OCI-LY7 (cell line): Measurements from ENCODE around the gene MMADHC. TPM values are rescaled to one million over a fixed set of nuclear protein-coding genes. Genes with fewer than 3 reads are reported as not detected.

ENCODE experiments used
- BruUV-seq: library from RNA; stranded (reverse); fragments of 400-500 nt; replicated peaks from 2 replicates; lab custom pipeline; 2021; lab: Mats Ljungman, UMichigan
- CTCF ChIA-PET: fragments of 300-600 bp; sonication (Branson Sonifier 250); formaldehyde crosslinking; loops from one replicate; lab custom pipeline; 2022; ENCODE audit warnings: antibody characterized with exemption; ENCODE audit not compliant: unreplicated experiment; lab: Charles Lee
- POLR2A ChIA-PET: fragments of 300-600 bp; sonication (Branson Sonifier 250); formaldehyde crosslinking; loops from one replicate; lab custom pipeline; 2022; ENCODE audit warnings: antibody characterized with exemption; lab: Charles Lee
- DNase-seq: peaks from one replicate; pipeline ENCODE4 v3.0.0-alpha.2; 2015; ENCODE audit warnings: low spot score
- H2AFZ ChIP-seq: fragments of 200-600 bp; sonication (generic), shearing (Covaris generic); 2 replicates; pipeline ENCODE4 v1.6.1; 2014; ENCODE audit warnings: mild to moderate bottlenecking, antibody characterized with exemption, low read length, moderate library complexity
- H3K27ac ChIP-seq: fragments of 200-600 bp; sonication (generic); 2 replicates; pipeline ENCODE4 v1.5.1; 2014; ENCODE audit warnings: mixed run types, low read depth, mild to moderate bottlenecking, moderate library complexity, low read length, inconsistent platforms; ENCODE audit not compliant: poor library complexity, severe bottlenecking
- H3K36me3 ChIP-seq: fragments of 200-600 bp; sonication (generic); 2 replicates; pipeline ENCODE4 v1.6.1; 2014; ENCODE audit warnings: mild to moderate bottlenecking, antibody characterized with exemption, low read length, moderate library complexity, mixed read lengths; ENCODE audit not compliant: insufficient read depth
- H3K4me1 ChIP-seq: fragments of 200-600 bp; sonication (generic); 2 replicates; pipeline ENCODE4 v1.5.1; 2014; ENCODE audit warnings: mild to moderate bottlenecking, low read length; ENCODE audit not compliant: insufficient read depth, poor library complexity, severe bottlenecking
- H3K4me2 ChIP-seq: fragments of 200-600 bp; sonication (generic); 2 replicates; pipeline ENCODE4 v1.6.1; 2014; ENCODE audit warnings: mild to moderate bottlenecking, low read length
- H3K4me3 ChIP-seq: fragments of 200-600 bp; sonication (generic); 2 replicates; pipeline ENCODE4 v1.5.1; 2014; ENCODE audit warnings: mild to moderate bottlenecking, low read depth, low read length; ENCODE audit not compliant: poor library complexity, severe bottlenecking
- H3K79me2 ChIP-seq: fragments of 200-600 bp; sonication (generic); 2 replicates; pipeline ENCODE4 v1.6.1; 2016; ENCODE audit warnings: low read depth, mild to moderate bottlenecking, low read length, moderate library complexity, mixed read lengths; ENCODE audit not compliant: insufficient read depth
- H3K9me2 ChIP-seq: fragments of 200-600 bp; sonication (generic); 2 replicates; pipeline ENCODE4 v1.6.1; 2016; ENCODE audit warnings: mild to moderate bottlenecking, low read length, mixed read lengths; ENCODE audit not compliant: insufficient read depth
- H3K9me3 ChIP-seq: fragments of 200-600 bp; sonication (generic); 2 replicates; pipeline ENCODE4 v1.6.1; 2014; ENCODE audit warnings: mild to moderate bottlenecking, mixed run types, low read length, mixed read lengths
- H4K20me1 ChIP-seq: fragments of 200-600 bp; sonication (generic); 2 replicates; pipeline ENCODE4 v1.6.1; 2014; ENCODE audit warnings: mild to moderate bottlenecking, antibody characterized with exemption, low read length, moderate library complexity, mixed read lengths; ENCODE audit not compliant: insufficient read depth
- CTCF ChIP-seq: fragments of 200-600 bp; sonication (generic); conservative IDR thresholded peaks from 2 replicates; pipeline ENCODE4 v1.5.1; 2014; ENCODE audit warnings: mild to moderate bottlenecking, antibody characterized with exemption, low read length, moderate library complexity, mixed read lengths
- EZH2phosphoT487 ChIP-seq: fragments of 200-600 bp; sonication (generic); IDR thresholded peaks from 2 replicates; pipeline ENCODE4 v1.6.1; 2018; ENCODE audit warnings: low read depth, borderline replicate concordance, mild to moderate bottlenecking, mixed run types, antibody characterized with exemption, low read length, moderate library complexity, mixed read lengths
- intact Hi-C: fragments of 100-400 bp; cut with micrococcal nuclease; formaldehyde crosslinking; loops from one replicate; pipeline ENCODE4 v1.10.0; 2022; ENCODE audit not compliant: unreplicated experiment
- total RNA-seq, 2 experiments: library from RNA; depleted of rRNA in 1 of 2; stranded (reverse); fragments of >200 nt in 1 of 2; shearing (Covaris generic) in 1 of 2; gene quantifications; 2 replicates each; pipeline ENCODE4 v1.2.3, GENCODE V29; 2014 to 2022

Gene MMADHC
- total RNA-seq, 2 experiments from 2014 or later = 73.6 to 115 TPM

- H4K20me1 ChIP-seq = no peaks in the 10 kb centered on the region
- H3K36me3 ChIP-seq = no peaks in the 10 kb centered on the region
- no TSS peak for BruUV-seq
- no peak overlapping the region for H3K27ac ChIP-seq
- no peak overlapping the region for H3K4me3 ChIP-seq
- H3K9me2 ChIP-seq = no peaks in the 10 kb centered on the region; the same call in 1 of the 2 replicates
- intact Hi-C loops = no loop called here
- ChIA-PET POLR2A (interaction anchor here (0.7 to 1.4 kb wide), 2 partner anchors 14 to 900 kb away, joined by 3 to 5 read pairs; no protein-coding TSS in a partner anchor), CTCF (no interaction called here)
- no peaks in the 10 kb centered on the region for H3K9me3 ChIP-seq
- H3K4me2 ChIP-seq = no peak overlapping the region
- TF ChIP-seq CTCF (no peak), EZH2phosphoT487 (no peak)
- no peak overlapping the region for H2AFZ ChIP-seq
- DNase-seq = no peak
- no peaks in the 10 kb centered on the region for H3K4me1 ChIP-seq
- H3K79me2 ChIP-seq = no peaks in the 10 kb centered on the region
These were observed 34.7 kb downstream of the MMADHC start for GRCh38 chr2:149552830-149553229.

DNA sequence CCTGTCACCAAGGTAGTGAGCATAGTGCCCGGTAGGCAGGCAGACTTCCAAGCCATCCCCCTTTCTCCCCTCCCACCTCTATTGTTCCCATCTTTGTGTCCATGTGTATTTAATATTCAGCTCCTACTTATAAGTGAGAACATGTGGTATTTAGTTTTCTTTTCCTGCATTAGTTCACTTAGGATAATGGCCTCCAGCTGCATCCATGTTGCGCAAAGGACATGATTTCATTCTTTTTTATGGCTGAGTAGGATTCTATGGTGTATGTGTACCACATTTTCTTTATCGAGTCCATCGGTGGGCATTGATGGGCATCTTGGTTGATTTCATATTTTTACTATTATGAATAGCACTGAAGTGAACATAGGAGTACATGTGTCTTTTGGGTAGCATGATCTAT, 35.3 kb downstream of the MMADHC start:
- no peak for DNase-seq
- intact Hi-C loops = no loop called here
- no peak for TF ChIP-seq EZH2phosphoT487
- TF ChIP-seq CTCF = no peak
- Histone ChIP-seq H3K4me2 (no peak overlapping the region), H3K4me1 (no peaks in the 10 kb centered on the region), H4K20me1 (no peaks in the 10 kb centered on the region), H3K27ac (no peak overlapping the region), H3K4me3 (no peak overlapping the region), H3K79me2 (no peaks in the 10 kb centered on the region), H3K36me3 (no peaks in the 10 kb centered on the region), H3K9me3 (no peaks in the 10 kb centered on the region), H3K9me2 (no peaks in the 10 kb centered on the region; the same call in 1 of the 2 replicates), H2AFZ (no peak overlapping the region)
- BruUV-seq = no TSS peak
- POLR2A ChIA-PET = no interaction called here
- CTCF ChIA-PET = no interaction called here

- Histone ChIP-seq H3K27ac (no peak overlapping the region), H3K9me2 (no peaks in the 10 kb centered on the region), H3K4me2 (no peak overlapping the region), H3K4me1 (no peaks in the 10 kb centered on the region), H2AFZ (no peak overlapping the region), H3K36me3 (no peaks in the 10 kb centered on the region), H4K20me1 (no peaks in the 10 kb centered on the region), H3K4me3 (no peak overlapping the region), H3K79me2 (no peaks in the 10 kb centered on the region), H3K9me3 (no peaks in the 10 kb centered on the region)
- intact Hi-C loops = no loop called here
- DNase-seq = no peak
- CTCF ChIA-PET = no interaction called here
- BruUV-seq = no TSS peak
- TF ChIP-seq CTCF = no peak
- TF ChIP-seq EZH2phosphoT487 = no peak
- POLR2A ChIA-PET = no interaction called here
These were observed 42.9 kb downstream of the MMADHC start for GRCh38 chr2:149544692-149545091.
